CD4-positive, alpha-beta T cell (primary cell): Measurements from ENCODE around the gene TOR3A. TPM values are rescaled to one million over a fixed set of nuclear protein-coding genes. Genes with fewer than 3 reads are reported as not detected.

ENCODE experiments used
- ATAC-seq: fragments of 200-7000 bp; cut with Tn5 transposase; one replicate; pipeline ENCODE4 v1.10.0; 2022; ENCODE audit warnings: mild to moderate bottlenecking; ENCODE audit not compliant: poor library complexity
- CTCF ChIA-PET: fragments of 350-600 bp; sonication (Branson Sonifier 250); formaldehyde crosslinking; loops from one replicate; lab custom pipeline; 2021; ENCODE audit warnings: antibody characterized with exemption, inconsistent platforms; lab: Charles Lee
- POLR2A ChIA-PET: fragments of 350-600 bp; sonication (Branson Sonifier 250); formaldehyde crosslinking; loops from one replicate; lab custom pipeline; 2021; ENCODE audit warnings: antibody characterized with exemption, inconsistent platforms; lab: Charles Lee
- DNase-seq, 14 experiments: peaks; one replicate each; pipeline ENCODE4 v3.0.0-alpha.2; 2013 to 2020; ENCODE audit warnings: mixed read lengths in 2 of 14
- H3K27ac ChIP-seq, 2 donors: one replicate each; pipeline versions ENCODE4 v1.5.1 to v1.7.0; 2013; ENCODE audit warnings: low read length in 2 of 2, low read depth in 1 of 2, mild to moderate bottlenecking in 1 of 2
- H3K27me3 ChIP-seq, 2 experiments: 1 replicate in 1 of 2; 2 replicates in 1 of 2; pipeline versions ENCODE4 v1.6.1 to v1.7.0; 2013; ENCODE audit warnings: low read length in 2 of 2, control low read depth in 1 of 2, mild to moderate bottlenecking in 1 of 2, moderate library complexity in 1 of 2; ENCODE audit not compliant: insufficient read depth in 2 of 2, control insufficient read depth in 1 of 2
- H3K36me3 ChIP-seq: one replicate; pipeline ENCODE4 v1.6.1; 2013; ENCODE audit warnings: low read length, control low read depth; ENCODE audit not compliant: insufficient read depth
- H3K4me1 ChIP-seq: one replicate; pipeline ENCODE4 v1.6.1; 2013; ENCODE audit warnings: low read length, control low read depth; ENCODE audit not compliant: insufficient read depth
- H3K4me3 ChIP-seq: one replicate; pipeline ENCODE4 v1.5.1; 2013; ENCODE audit warnings: mild to moderate bottlenecking, low read length, moderate library complexity
- H3K9me3 ChIP-seq, 2 experiments: 1 replicate in 1 of 2; 2 replicates in 1 of 2; pipeline versions ENCODE4 v1.6.1 to v1.7.0; 2013; ENCODE audit warnings: low read length in 2 of 2, mild to moderate bottlenecking in 2 of 2, control low read depth in 1 of 2, moderate library complexity in 1 of 2; ENCODE audit not compliant: control insufficient read depth in 1 of 2, insufficient read depth in 1 of 2
- H3K27ac Mint-ChIP-seq: one replicate; pipeline ENCODE4 v1.8.0; 2020; ENCODE audit warnings: mixed read lengths
- H3K27me3 Mint-ChIP-seq: one replicate; pipeline ENCODE4 v1.8.0; 2021; ENCODE audit warnings: mixed read lengths
- H3K36me3 Mint-ChIP-seq: one replicate; pipeline ENCODE4 v1.8.0; 2021; ENCODE audit warnings: low read depth, mixed read lengths
- H3K4me1 Mint-ChIP-seq: one replicate; pipeline ENCODE4 v1.8.0; 2021; ENCODE audit warnings: low read depth, mixed read lengths
- H3K4me3 Mint-ChIP-seq: one replicate; pipeline ENCODE4 v1.8.0; 2020; ENCODE audit warnings: mild to moderate bottlenecking, mixed read lengths
- H3K9me3 Mint-ChIP-seq: one replicate; pipeline ENCODE4 v1.8.0; 2020; ENCODE audit warnings: mixed read lengths
- intact Hi-C, 2 experiments: fragments of 100-400 bp; cut with DNase I in 1 of 2; cut with micrococcal nuclease in 1 of 2; formaldehyde crosslinking; loops; one replicate each; pipeline versions ENCODE4 v1.15.1 to v1.9.0; 2023 to 2025; cut with DNase I, micrococcal nuclease
- total RNA-seq, 174 experiments: library from RNA in 2 of 174; stranded (reverse) in 2 of 174; gene quantifications; one replicate each; pipeline ENCODE4 v1.2.3 and lab custom pipeline; 2021 to 2026
- TF ChIP-seq, protein P1 (sequence below): fragments of 200-600 bp; IDR thresholded peaks from one replicate; pipeline ENCODE4 v1.8.0; 2022; ENCODE audit warnings: antibody characterized with exemption, mild to moderate bottlenecking

The TOR3A gene
- total RNA-seq, 2 experiments from 2014 or later = 17.2 TPM

DNA sequence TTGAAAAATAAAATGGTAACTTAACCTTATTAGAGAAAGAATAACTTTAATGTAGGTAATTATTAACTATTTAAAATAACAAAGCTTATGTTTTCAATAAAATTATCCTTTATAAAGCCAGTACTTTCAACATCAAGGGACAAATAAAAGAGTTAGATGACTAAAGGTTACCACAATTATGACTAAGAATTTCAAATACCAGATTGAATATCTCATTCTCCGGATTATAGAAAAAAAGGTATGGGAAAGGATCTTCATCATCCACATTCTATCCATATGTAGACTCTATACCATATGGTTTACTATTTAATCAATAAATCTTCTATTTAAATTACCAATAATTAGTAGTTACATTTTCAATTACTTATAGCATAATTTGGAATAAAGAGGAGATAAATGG is 62.8 kb downstream of the TOR3A start:
- no peak overlapping the region for H3K27ac ChIP-seq
- ChIA-PET POLR2A (no interaction called here), CTCF (interaction anchor here (0.5 kb wide), 1 partner anchor 37 kb away, joined by 3 read pairs; no protein-coding TSS in a partner anchor)
- ATAC-seq = no peak
- DNase-seq = no peak
- Mint-ChIP-seq H3K4me3 (no peak overlapping the region), H3K9me3 (no peaks in the 10 kb centered on the region), H3K36me3 (peaks cover 19% of the 10 kb centered on the region), H3K27me3 (no peaks in the 10 kb centered on the region), H3K4me1 (peaks cover 51% of the 10 kb centered on the region), H3K27ac (no peak overlapping the region)
- no peaks in the 10 kb centered on the region for H3K27me3 ChIP-seq
- no peak overlapping the region for H3K4me3 ChIP-seq
- no peaks in the 10 kb centered on the region for H3K36me3 ChIP-seq
- peaks cover 14% of the 10 kb centered on the region for H3K4me1 ChIP-seq
- intact Hi-C loops = no loop called here
- H3K9me3 ChIP-seq = no peaks in the 10 kb centered on the region
- TF ChIP-seq, protein P1, sequence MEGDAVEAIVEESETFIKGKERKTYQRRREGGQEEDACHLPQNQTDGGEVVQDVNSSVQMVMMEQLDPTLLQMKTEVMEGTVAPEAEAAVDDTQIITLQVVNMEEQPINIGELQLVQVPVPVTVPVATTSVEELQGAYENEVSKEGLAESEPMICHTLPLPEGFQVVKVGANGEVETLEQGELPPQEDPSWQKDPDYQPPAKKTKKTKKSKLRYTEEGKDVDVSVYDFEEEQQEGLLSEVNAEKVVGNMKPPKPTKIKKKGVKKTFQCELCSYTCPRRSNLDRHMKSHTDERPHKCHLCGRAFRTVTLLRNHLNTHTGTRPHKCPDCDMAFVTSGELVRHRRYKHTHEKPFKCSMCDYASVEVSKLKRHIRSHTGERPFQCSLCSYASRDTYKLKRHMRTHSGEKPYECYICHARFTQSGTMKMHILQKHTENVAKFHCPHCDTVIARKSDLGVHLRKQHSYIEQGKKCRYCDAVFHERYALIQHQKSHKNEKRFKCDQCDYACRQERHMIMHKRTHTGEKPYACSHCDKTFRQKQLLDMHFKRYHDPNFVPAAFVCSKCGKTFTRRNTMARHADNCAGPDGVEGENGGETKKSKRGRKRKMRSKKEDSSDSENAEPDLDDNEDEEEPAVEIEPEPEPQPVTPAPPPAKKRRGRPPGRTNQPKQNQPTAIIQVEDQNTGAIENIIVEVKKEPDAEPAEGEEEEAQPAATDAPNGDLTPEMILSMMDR = no peak

DNA sequence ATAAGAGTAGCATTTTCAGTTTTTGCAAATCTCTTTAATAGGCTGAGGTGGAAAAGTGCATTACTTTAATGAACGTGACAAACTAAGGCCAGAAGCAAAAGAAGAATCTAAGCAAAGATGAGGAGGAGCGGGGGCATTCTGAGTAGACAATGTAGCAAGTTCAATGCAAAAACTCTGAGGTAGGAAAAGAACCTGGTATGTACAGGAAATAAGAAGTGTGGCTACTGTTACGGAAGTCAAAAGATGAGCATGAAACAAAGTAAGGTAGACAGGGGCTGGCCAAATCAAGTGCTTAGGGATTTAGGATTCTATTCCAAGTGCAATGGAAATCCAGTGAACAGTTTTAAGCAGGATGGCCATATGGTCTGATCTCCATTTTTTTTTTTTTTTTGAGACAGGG is 63.7 kb downstream of the TOR3A start:
- H3K36me3 ChIP-seq = no peaks in the 10 kb centered on the region
- DNase-seq = no peak
- ChIA-PET POLR2A (no interaction called here), CTCF (interaction anchor here (0.6 to 0.7 kb wide), 2 partner anchors 30 to 806 kb away, joined by 3 to 4 read pairs; no protein-coding TSS in a partner anchor)
- Mint-ChIP-seq H3K27me3 (no peaks in the 10 kb centered on the region), H3K4me3 (no peak overlapping the region), H3K4me1 (peaks cover 42% of the 10 kb centered on the region), H3K9me3 (peaks cover 2% of the 10 kb centered on the region), H3K36me3 (peaks cover 24% of the 10 kb centered on the region), H3K27ac (peak overlapping the region; percentile 40)
- H3K27me3 ChIP-seq = no peaks in the 10 kb centered on the region
- intact Hi-C loops = no loop called here
- no peak overlapping the region for H3K27ac ChIP-seq
- no peaks in the 10 kb centered on the region for H3K9me3 ChIP-seq
- no peak for ATAC-seq
- H3K4me3 ChIP-seq = no peak overlapping the region
- peaks cover 13% of the 10 kb centered on the region for H3K4me1 ChIP-seq
- TF ChIP-seq, protein P1 = no peak

Other genes starting within 250 kb of the TOR3A start
- not detected for gene ANGPTL1, start 211.0 kb upstream of the TOR3A start, total RNA-seq
- 10 to 100 TPM; 12.1 to 12.9 TPM for gene FAM20B, start 56.2 kb upstream of the TOR3A start, total RNA-seq
- 10 to 100 TPM; 15.8 to 16.4 TPM for gene ABL2, start 147.6 kb downstream of the TOR3A start, total RNA-seq
- gene SOAT1, start 211.7 kb downstream of the TOR3A start, total RNA-seq = 10 to 100 TPM; 35.7 to 37.2 TPM